ENCODE measurements around the gene CRYBG1.

Gene CRYBG1

GRCh38 chr6:106469882-106470281, 109.4 kb downstream of the CRYBG1 start:
- TF ChIP-seq, protein P1, sequence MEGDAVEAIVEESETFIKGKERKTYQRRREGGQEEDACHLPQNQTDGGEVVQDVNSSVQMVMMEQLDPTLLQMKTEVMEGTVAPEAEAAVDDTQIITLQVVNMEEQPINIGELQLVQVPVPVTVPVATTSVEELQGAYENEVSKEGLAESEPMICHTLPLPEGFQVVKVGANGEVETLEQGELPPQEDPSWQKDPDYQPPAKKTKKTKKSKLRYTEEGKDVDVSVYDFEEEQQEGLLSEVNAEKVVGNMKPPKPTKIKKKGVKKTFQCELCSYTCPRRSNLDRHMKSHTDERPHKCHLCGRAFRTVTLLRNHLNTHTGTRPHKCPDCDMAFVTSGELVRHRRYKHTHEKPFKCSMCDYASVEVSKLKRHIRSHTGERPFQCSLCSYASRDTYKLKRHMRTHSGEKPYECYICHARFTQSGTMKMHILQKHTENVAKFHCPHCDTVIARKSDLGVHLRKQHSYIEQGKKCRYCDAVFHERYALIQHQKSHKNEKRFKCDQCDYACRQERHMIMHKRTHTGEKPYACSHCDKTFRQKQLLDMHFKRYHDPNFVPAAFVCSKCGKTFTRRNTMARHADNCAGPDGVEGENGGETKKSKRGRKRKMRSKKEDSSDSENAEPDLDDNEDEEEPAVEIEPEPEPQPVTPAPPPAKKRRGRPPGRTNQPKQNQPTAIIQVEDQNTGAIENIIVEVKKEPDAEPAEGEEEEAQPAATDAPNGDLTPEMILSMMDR (IDR thresholded peaks at IDR 0.05; ENCODE audit: borderline replicate concordance, insufficient read depth, low read depth, low read length), result no peak
- H3K4me3 ChIP-seq (ENCODE audit: low read depth, low read length), result no peak overlapping the region

GRCh38 chr6:106470316-106470715, 109.8 kb downstream of the CRYBG1 start:
- TF ChIP-seq, protein P1 (IDR thresholded peaks at IDR 0.05; ENCODE audit: borderline replicate concordance, insufficient read depth, low read depth, low read length), result no peak
- H3K4me3 ChIP-seq (ENCODE audit: low read depth, low read length), result no peak overlapping the region

- TF ChIP-seq, protein P1 (IDR thresholded peaks at IDR 0.05; ENCODE audit: borderline replicate concordance, insufficient read depth, low read depth, low read length), result no peak
- no peak overlapping the region for H3K4me3 ChIP-seq (ENCODE audit: low read depth, low read length)
Measured at GRCh38 chr6:106470811-106471210, 110.3 kb downstream of the CRYBG1 start.

DNA sequence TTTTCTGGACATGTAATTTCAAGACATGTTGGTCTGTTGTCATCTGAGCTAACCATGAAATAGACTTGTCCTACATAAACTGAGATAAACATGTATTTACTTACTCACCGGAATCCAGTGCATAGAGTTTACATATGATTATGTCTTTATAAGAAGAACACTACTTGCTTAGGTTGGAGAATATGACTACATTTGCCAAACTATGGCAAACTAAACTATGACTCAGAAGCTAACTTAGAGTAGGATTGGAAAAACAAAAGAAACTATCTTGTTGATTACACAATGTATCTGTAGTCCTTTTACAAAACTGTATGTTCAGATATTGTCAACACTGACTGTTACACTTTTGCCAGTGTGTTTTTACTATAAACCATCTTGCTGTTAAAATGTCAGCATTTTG, 113.3 kb downstream of the CRYBG1 start:
- TF ChIP-seq, protein P1 (IDR thresholded peaks at IDR 0.05; ENCODE audit: borderline replicate concordance, insufficient read depth, low read depth, low read length), result no peak
- no peak overlapping the region for H3K4me3 ChIP-seq (ENCODE audit: low read depth, low read length)

GRCh38 chr6:106474466-106474865, 113.9 kb downstream of the CRYBG1 start:
- TF ChIP-seq, protein P1 (IDR thresholded peaks at IDR 0.05; ENCODE audit: borderline replicate concordance, insufficient read depth, low read depth, low read length), result no peak

GRCh38 chr6:106475284-106475683, 114.8 kb downstream of the CRYBG1 start:
- H3K4me3 ChIP-seq (ENCODE audit: low read depth, low read length), result no peak overlapping the region
- TF ChIP-seq, protein P1 (IDR thresholded peaks at IDR 0.05; ENCODE audit: borderline replicate concordance, insufficient read depth, low read depth, low read length), result no peak

More at GRCh38 chr6:106474466-106474865, 113.9 kb downstream of the CRYBG1 start:
- no peak overlapping the region for H3K4me3 ChIP-seq (ENCODE audit: low read depth, low read length)

- H3K4me3 ChIP-seq (ENCODE audit: low read depth, low read length), result no peak overlapping the region
- TF ChIP-seq, protein P1 (IDR thresholded peaks at IDR 0.05; ENCODE audit: borderline replicate concordance, insufficient read depth, low read depth, low read length), result no peak
Measured at GRCh38 chr6:106476331-106477105, 116.0 kb downstream of the CRYBG1 start.
